ENCODE measurements around the gene SMIM45.

The SMIM45 gene

GRCh38 chr22:41920271-41920976, 31.5 kb upstream of the SMIM45 start:
- no peak for DNase-seq
- Histone ChIP-seq H3K27ac (ENCODE audit: low read depth in 2 of 2, low read length in 1 of 2) (no peak overlapping the region), H3K4me1 (ENCODE audit: control insufficient read depth in 1 of 2, insufficient read depth in 2 of 2, low read depth in 1 of 2, low read length in 1 of 2) (peaks cover 0 to 3% of the 10 kb centered on the region in 2 experiments; a peak in 2 of 4 replicates), H3K27me3 (ENCODE audit: insufficient read depth) (no peaks in the 10 kb centered on the region), H3K4me3 (ENCODE audit: low read depth in 2 of 2, low read length in 1 of 2) (no peak overlapping the region), H3K4me2 (no peak overlapping the region), H3F3A (replicated peaks; ENCODE audit: insufficient read depth) (no peaks in the 10 kb centered on the region), H3K9me3 (no peaks in the 10 kb centered on the region), H3K36me3 (replicated peaks in 1 of 2; ENCODE audit: control insufficient read depth in 1 of 2, insufficient read depth in 2 of 2, low read length in 1 of 2) (no peaks in the 10 kb centered on the region), H3K9ac (no peak overlapping the region), H3K9me2 (no peaks in the 10 kb centered on the region), H4K20me1 (ENCODE audit: insufficient read depth) (no peaks in the 10 kb centered on the region), H2AFZ (ENCODE audit: low read depth) (no peak overlapping the region), H3K79me2 (ENCODE audit: insufficient read depth) (no peaks in the 10 kb centered on the region)
- no peak for TF ChIP-seq REST (IDR thresholded peaks at IDR 0.05; ENCODE audit: low read depth, low read length)
- no peak for TF ChIP-seq TCF12 (IDR thresholded peaks at IDR 0.05)
- TF ChIP-seq SIN3A (IDR thresholded peaks at IDR 0.05; ENCODE audit: borderline replicate concordance, low read depth, low read length): no peak
- TF ChIP-seq ELF1 (IDR thresholded peaks at IDR 0.05): no peak
- no peak for TF ChIP-seq USF1 (IDR thresholded peaks at IDR 0.05; ENCODE audit: borderline replicate concordance, low read depth)
- no peak for TF ChIP-seq MAX (IDR thresholded peaks at IDR 0.05; ENCODE audit: low read depth)
- no peak for TF ChIP-seq RFX5 (IDR thresholded peaks at IDR 0.05; ENCODE audit: low read length)
- TF ChIP-seq FOSL2 (IDR thresholded peaks at IDR 0.05; ENCODE audit: borderline replicate concordance, low read depth): no peak
- TF ChIP-seq RAD21 (IDR thresholded peaks at IDR 0.05; ENCODE audit: low read length): no peak
- TF ChIP-seq TEAD4 (IDR thresholded peaks at IDR 0.05; ENCODE audit: borderline replicate concordance, insufficient read depth): no peak
- ChIA-PET CTCF (interaction anchor here (0.8 kb wide), 1 partner anchor 21 kb away, joined by 3 read pairs; no protein-coding TSS in a partner anchor), POLR2A (no interaction called here)
- 98% methylated on average over 11 of the region's 21 CpGs for WGBS (ENCODE audit: low lambda C conversion rate)

GRCh38 chr22:41922328-41922727, 29.6 kb upstream of the SMIM45 start:
- Histone ChIP-seq H3F3A (replicated peaks; ENCODE audit: insufficient read depth) (no peaks in the 10 kb centered on the region), H3K4me2 (no peak overlapping the region), H3K9me3 (no peaks in the 10 kb centered on the region), H4K20me1 (ENCODE audit: insufficient read depth) (no peaks in the 10 kb centered on the region), H3K27me3 (ENCODE audit: insufficient read depth) (no peaks in the 10 kb centered on the region), H3K4me3 (ENCODE audit: low read depth in 2 of 2, low read length in 1 of 2) (no peak overlapping the region), H3K36me3 (replicated peaks in 1 of 2; ENCODE audit: control insufficient read depth in 1 of 2, insufficient read depth in 2 of 2, low read length in 1 of 2) (no peaks in the 10 kb centered on the region), H3K4me1 (ENCODE audit: control insufficient read depth in 1 of 2, insufficient read depth in 2 of 2, low read depth in 1 of 2, low read length in 1 of 2) (peaks cover 0 to 3% of the 10 kb centered on the region in 2 experiments; a peak in 2 of 4 replicates), H3K9ac (no peak overlapping the region), H2AFZ (ENCODE audit: low read depth) (no peak overlapping the region), H3K27ac (ENCODE audit: low read depth in 2 of 2, low read length in 1 of 2) (no peak overlapping the region), H3K79me2 (ENCODE audit: insufficient read depth) (no peaks in the 10 kb centered on the region), H3K9me2 (no peaks in the 10 kb centered on the region)
- ChIA-PET CTCF (interaction anchor here (2.1 kb wide), 1 partner anchor 19 kb away, joined by 8 read pairs; no protein-coding TSS in a partner anchor), POLR2A (no interaction called here)
- 89% methylated on average over 5 of the region's 5 CpGs for WGBS (ENCODE audit: low lambda C conversion rate)
- no peak for DNase-seq
- no peak for TF ChIP-seq EP300 (IDR thresholded peaks at IDR 0.05; ENCODE audit: borderline replicate concordance in 1 of 2, low read depth in 1 of 2, low read length in 1 of 2)
- no peak for TF ChIP-seq FOXJ3 (CRISPR knock-in tag; IDR thresholded peaks at IDR 0.05)
- TF ChIP-seq CHD2 (IDR thresholded peaks at IDR 0.05; ENCODE audit: low read length, partially characterized antibody): no peak
- TF ChIP-seq GABPA (IDR thresholded peaks at IDR 0.05; ENCODE audit: low read depth): no peak
- TF ChIP-seq, protein P1, sequence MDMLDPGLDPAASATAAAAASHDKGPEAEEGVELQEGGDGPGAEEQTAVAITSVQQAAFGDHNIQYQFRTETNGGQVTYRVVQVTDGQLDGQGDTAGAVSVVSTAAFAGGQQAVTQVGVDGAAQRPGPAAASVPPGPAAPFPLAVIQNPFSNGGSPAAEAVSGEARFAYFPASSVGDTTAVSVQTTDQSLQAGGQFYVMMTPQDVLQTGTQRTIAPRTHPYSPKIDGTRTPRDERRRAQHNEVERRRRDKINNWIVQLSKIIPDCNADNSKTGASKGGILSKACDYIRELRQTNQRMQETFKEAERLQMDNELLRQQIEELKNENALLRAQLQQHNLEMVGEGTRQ (IDR thresholded peaks at IDR 0.05; ENCODE audit: borderline replicate concordance, low read depth, low read length): no peak
- no peak for TF ChIP-seq MXI1 (IDR thresholded peaks at IDR 0.05; ENCODE audit: low read depth, low read length)
- no peak for TF ChIP-seq EZH2phosphoT487 (IDR thresholded peaks at IDR 0.05; ENCODE audit: borderline replicate concordance, low read depth)
- no peak for TF ChIP-seq ELF1 (IDR thresholded peaks at IDR 0.05)
- no peak for TF ChIP-seq SIN3A (IDR thresholded peaks at IDR 0.05; ENCODE audit: borderline replicate concordance, low read depth, low read length)
- TF ChIP-seq CTCF (IDR thresholded peaks at IDR 0.05): no peak

All from SK-N-SH (cell line).